NOMO-1 (cell line): Measurements from ENCODE around the gene ZNF408.
A peak's percentile ranks its signal among the peaks of the same experiment; 100 is the strongest.

ENCODE experiments used
- DNase-seq, 2 experiments: peaks; one replicate each; lab custom pipeline; 2025; ENCODE audit not compliant: unreplicated experiment in 2 of 2; lab: John Stamatoyannopoulos, UW

The ZNF408 gene

DNA sequence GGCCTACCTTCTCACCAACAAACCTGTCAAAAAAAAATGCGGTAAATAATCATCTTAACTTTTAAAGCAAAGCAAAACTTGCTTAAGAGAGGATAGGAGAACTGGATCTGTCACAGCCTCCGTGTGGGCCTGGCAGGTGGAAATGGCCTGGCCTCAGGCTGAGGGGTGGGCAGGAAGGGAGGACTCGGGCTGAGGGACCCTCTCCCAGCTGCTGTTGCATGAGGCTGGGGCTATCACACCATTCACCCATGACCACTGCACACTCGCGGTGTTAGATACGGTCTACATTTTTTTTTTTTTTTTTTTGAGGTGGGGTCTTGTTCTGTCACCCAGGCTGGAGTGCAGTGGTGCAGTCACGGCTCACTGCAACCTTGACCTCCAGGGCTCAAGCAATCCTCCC, 24.9 kb upstream of the ZNF408 start:
- DNase-seq, result no peak

DNA sequence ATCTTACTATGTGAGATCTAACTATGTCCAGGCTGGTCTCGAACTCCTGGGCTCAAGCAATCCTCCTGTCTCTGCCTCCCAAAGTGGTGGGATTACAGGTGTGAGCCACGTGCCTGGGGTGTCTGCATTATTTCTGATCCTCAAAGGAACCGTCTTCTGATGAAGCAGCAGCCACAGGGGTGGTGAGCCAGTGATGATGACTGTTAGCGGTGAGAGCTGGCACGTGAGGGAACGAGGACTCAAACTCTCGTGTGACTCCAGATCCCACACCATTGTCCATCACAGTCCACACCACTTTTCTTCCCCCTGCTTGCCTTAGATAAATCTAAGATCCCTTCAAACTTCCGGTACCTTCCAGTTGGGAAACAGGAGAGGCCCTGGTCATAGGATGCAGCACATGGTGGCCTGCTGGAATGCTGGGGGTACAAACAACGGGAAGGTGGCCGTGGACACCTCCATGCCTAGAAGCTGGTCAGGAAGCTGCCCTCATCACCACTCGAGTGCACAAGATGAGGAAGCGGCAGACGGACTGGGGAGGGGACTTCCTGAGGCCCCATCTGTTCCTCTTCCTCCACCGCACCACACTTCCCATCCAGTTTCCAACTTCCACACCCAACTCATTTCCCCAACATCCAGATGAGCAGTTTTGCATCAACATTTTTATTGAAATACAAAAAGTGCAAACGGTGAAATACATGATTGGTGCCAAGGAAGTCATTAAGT, 24.2 kb upstream of the ZNF408 start:
- DNase-seq, result peak; percentile 55 to 57

DNA sequence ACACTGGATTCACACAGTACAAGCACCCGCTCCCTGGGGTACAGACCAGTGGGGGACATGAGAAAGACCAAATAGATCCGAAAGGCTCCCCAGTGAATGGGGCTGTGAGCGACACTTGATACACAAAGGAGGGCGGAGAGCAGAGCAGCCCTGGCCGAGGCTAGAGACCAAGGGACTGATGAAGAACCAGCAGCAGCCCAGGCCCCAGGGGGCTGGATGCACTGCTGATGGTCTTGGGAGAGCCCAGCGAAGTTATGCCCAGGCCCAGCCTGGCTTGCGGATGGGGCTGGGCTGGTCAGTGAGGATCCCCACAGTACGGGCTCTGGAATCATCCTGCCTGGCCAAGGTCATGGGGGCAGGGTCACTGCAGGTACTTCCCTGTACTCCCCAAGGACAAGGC, 23.7 kb upstream of the ZNF408 start:
- no peak for DNase-seq

DNA sequence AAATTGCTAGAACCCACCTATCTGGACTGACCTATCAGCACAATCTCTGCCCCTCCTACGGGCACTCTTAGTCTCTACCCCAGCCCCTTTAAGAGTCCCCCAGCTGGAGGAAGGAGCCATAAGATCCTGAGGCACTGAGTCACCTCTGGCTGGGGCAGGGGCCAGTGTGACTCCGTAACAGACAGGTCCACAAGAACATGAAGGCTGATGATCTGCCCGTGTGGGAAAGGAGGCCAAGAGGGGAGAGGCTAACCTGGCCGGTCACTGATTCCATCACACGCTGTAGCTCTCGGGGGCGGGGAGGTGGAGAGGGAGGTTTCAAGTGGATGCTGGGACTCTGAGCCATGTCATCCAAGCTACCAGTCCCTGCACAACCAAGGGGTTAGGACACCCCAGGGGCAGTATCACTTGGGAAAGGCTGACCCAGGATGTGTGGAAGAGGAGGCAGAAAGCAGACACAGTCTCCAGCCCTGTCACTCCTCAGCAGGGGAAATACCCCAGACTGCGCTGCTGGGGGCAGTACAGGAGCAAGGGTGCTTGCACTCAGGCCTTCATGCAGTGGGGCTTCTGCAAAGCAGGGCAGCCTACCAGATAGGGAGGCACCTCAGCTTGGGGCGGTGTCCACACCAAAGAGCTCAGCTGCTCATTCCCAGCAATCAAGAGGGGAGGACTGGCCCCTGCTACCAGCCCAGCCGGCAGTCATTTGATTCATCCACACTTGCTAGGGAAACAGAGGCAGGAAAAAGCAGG, 22.7 kb upstream of the ZNF408 start:
- no peak for DNase-seq

DNA sequence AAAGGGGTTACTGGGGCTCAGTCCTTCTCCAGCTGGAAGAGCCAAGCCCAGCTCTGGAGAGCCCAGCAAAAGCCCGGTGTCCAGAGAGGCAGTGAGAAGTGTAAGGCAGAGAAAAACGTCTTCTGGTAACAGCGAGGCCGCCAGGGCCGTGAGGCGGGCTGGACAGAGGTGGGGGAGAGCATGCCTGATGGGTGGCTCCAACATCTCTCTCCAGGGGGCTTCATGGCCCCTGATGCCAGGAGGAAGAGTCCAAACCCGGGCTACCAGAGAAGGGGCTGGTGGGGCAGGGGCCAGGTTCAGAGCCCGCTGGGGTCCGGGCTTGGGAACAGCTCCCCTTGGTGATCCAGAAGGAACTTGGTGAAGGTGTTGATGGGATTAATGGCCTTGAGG, 22.1 kb upstream of the ZNF408 start:
- DNase-seq, result no peak

- DNase-seq, result no peak
Observed at GRCh38 chr11:46679241-46680163, 21.3 kb upstream of the ZNF408 start.

DNA sequence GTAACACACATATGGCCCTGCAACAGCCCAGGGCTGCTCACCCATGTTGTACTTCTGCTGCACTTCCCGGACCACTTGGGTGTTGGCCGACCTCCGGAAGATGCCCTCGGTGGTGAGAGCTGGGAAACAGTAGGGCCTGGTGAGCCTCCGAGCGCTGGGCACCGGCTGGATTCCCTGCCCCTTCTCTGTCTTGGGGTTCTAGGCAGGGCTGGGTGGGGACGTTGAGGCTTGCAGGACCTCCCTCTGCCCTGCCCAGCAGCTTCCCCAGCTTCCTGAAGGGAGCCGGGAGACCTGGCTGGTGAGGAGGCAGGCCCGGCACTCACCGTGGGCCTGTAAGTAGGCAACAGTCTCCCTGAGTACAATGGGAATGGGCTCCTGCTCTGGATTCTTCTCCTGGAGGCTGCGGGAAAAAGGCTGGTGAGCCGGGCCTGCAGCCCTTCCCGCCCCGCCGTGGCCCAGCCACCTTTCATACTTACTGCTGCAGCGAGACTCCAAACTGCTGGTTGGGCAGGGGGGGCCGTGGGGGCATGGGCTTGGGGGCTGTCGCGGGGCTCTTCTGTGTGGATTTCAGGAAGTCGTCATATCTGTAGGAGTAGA, 20.6 kb upstream of the ZNF408 start:
- DNase-seq, result no peak

DNA sequence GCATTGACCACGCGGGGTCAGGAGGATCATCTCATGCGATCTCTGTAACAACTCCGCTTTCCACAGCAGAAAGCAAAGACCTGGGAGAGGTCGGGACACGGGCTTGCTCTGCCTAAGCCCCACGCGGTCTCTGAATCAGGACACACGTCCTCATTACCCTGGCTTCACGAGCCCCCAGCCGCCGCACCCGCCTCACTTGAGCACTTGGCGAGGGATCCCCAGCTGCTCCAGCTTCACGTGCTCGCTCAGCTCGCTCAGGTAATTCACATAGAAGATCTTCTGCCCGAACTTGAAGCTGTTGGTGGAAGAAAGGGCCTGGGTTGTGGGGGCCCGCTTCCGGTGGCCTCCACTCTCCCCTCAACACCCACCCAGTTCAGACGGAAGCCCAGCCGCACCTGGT, 20.0 kb upstream of the ZNF408 start:
- no peak for DNase-seq

- no peak for DNase-seq
Observed at GRCh38 chr11:46681814-46682213, 19.0 kb upstream of the ZNF408 start.

DNA sequence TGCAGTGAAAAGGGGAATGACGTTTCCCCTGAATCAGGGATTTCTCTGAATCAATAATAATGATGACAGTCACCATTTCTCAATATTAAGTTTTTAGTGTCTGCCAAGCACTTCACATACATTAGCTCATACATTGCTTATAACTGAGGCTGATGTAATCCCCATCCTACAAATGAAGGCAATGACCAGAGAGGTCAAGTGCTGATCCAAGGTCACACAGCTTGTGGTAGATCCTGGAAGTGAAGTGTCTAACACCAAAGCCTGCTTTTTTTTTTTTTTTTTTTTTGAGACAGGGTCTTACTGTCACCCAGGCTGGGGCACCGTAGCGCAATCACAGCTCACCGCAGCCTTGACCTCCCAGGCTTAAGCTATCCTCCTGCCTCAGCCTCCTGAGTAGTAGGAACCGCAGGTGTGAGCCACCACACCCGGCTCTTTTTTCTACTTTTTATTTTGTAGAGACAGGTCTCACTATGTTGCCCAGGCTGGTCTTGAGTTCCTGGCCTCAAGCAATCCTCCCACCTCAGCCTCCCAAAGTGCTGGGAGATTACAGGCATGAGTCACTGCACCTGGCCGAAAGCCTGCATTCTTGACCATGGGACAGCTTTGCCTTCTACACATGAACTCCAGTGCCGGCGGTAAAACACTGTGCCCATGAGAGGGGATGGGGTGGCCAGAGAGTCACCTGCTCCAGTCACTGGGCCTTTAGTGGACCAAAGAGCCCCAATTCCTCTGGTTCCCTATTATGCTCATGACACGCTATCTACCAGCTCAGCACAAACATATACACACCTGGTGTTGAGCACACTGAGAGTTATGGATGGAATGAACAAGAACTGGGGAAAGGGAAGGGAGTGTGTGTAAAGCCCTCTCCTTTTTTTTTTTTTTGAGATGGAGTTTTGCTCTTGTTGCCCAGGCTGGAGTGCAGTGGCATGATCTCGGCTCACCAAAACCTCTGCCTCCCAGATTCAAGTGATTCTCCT, 17.8 kb upstream of the ZNF408 start:
- no peak for DNase-seq

DNA sequence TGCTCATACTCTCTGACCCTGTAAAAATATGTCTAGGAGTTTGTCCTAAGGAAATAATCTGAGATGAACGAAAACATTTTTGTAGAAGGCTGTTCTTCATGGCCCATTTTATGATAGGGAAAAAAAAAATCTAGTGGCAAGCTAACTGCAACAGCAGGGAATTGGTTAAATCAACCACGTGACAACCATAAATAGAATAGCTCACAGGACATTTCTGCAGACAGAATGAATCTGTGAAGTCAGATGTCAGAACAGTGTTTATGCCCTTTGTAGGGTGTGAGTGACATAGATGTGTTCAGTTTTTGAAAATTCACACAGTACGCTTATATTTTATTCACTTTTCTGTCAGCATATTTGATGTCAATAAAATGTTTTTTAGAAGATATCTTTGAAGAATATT, 16.5 kb upstream of the ZNF408 start:
- DNase-seq, result no peak

- DNase-seq, result no peak
Observed at GRCh38 chr11:46686886-46687795, 13.7 kb upstream of the ZNF408 start.

- DNase-seq, result no peak
Observed at GRCh38 chr11:46690702-46691101, 10.1 kb upstream of the ZNF408 start.

- no peak for DNase-seq
Observed at GRCh38 chr11:46692450-46692849, 8.4 kb upstream of the ZNF408 start.

DNA sequence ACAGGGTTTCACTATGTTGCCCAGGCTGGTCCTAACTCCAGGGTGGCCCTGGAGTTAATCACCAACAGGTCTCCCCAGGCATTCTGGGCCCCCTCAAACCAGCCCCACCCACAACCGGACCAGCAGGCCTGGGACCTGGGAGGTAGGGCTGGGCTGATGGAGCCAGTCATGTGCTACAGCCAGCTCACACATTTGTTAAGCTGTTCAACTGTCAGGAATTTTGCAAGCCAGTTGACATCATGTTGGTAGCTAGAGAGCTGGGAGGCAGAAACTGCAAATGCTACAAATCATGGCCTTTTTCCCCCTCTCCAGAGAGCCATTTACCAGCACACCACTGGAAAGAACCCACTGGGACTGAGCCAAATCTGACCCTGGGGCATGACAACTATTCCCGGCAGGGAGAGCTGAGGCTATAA, 7.2 kb upstream of the ZNF408 start:
- DNase-seq, result no peak

DNA sequence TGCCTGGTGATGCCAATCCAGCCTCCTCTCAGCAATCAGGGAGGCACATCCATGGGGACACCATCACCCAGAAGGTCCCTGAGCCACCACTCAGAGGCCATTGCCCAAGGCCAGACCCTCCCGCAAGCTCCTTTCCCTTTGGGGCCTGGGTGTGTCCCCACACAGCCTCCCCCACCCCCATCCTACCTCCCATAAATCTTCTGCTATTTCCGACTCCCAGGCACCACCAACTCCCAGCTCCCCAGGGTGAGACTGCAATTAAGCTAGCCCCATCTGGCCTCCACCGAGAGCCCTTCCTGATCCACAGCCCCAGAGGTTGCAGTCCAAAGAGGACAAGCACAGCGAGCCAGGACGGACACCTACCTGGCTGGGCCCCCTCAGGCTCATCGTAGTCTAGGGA, 6.8 kb upstream of the ZNF408 start:
- no peak for DNase-seq

DNA sequence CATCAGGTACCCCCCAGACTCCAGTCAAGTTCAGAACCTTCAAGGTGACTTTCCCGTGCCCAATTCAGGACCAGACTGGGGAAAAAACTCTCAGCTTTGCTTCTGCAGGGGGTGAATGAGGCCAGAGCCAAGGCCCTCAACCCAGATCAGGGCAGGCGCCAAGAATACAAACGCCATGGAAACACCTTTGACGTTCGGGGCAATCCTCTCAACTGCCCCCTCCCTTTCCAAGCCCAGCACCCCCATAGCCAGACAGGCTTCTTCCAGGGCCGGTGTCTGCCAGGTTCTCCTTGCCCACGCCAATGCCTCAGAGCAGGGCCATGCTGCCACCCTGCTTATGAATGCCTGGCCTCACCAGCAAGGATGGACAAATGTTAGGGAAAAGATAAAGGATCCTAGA, 6.2 kb upstream of the ZNF408 start:
- no peak for DNase-seq

DNA sequence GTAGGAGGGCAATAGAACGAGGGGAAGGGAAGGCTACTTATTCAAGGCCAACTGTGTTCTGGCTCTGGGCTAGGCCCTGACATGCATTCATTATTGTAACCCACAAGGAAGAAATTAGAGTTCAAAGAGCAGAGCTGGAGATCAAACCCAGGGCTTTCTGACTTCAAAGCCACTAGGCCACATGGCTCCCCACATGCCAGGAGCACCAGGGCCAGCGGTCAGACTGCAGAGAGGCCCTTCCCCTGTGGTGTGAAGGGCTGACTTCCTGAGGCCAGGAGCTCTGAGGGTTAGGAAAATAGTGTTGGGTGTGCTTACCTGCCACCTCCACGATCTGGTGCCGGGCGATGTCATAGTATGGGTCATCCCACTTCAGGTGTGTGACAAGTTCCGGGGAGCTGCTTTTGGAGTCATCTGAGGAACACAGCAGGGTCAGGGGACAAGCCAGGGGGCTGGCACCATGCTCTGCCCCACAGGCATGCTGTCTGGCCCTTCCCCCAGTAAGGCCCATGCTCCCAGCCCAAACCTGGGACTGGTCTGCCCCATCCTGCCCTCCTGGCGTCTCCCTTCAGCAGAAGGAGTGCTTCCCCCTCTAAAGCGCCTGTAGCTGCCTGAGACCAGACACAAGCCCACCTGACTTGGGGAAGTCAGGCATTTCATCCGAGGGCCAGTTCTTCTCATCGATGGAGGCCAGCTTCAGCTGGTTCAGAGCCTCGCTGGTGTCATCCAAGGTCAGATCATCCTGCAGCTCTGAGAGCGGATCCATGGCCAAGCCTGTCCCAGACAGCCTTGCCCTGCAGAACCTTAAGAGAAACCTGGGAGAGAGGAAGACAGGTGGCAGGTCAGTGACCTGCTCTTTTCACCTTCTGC, 5.3 kb upstream of the ZNF408 start:
- no peak for DNase-seq
